GM19025 (cell line): ENCODE results near the gene BMP8A.
A peak's percentile ranks its signal among the peaks of the same experiment; 100 is the strongest.
"Not testable (repeated sequence)": the region's sequence is repeated elsewhere in the genome, so short reads cannot be mapped to it uniquely, and the experiment has no call there.

Experiments
- ATAC-seq: cut with Tn5 transposase; IDR thresholded peaks from one replicate; pipeline ENCODE4 v1.9.1; 2021; ENCODE audit warnings: mild to moderate bottlenecking, low read depth, moderate library complexity; ENCODE audit not compliant: unreplicated experiment

BMP8A gene

GRCh38 chr1:39525366-39526165, 34.1 kb downstream of the BMP8A start:
- ATAC-seq = peak; percentile 95

DNA sequence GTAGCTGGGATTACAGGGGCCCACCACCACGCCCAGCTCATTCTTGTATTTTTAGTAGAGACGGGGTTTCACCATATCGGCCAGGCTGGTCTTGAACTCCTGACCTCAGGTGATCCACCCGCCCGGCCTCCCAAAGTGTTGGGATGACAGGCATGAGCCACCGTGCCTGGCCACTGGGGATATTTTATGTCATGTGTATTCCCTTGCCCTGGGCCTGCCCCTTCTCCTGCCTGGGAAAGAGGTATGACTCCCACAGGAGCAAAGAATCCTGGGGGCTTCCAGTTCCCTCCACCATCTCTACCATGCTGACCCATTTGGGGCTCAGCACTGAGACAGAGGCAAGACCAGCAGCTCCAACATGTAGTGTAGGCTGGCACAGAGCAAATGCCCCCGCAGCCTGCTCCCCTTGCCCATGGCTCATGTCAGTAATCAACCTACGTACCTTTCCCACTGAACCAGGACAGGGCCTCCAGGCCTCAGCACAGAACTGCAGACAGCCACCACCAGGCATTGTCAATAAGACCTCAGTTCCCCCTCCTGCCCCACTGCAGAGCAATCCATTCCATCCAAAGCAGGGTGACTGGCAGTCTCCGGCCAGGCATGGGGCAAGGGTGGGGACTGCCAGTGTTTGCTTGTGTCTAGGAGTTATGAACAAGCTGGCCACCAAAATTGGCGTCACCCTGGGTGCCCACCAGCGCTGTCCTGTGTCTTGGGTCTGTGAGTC, 35.2 kb downstream of the BMP8A start:
- ATAC-seq = no peak

DNA sequence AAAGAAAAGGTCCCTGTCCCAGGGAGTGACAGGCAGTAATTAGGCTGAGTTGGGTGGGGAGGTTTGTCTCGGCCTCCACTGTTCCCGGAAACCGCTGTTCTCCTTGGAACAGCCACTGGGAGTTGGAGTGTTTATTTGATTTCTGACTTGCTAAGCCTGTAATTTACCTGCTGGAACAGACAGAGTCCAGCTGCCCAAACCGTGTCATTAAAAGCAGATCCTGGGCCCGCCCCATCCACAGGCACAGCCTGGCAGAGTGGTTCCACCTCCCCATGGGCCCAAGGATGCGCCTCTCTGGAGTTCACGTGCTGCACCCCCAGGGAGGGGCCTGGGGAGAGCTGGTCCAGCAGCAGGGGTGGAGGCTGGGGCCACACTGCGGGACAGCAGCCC, 35.7 kb downstream of the BMP8A start:
- not testable (repeated sequence) for ATAC-seq

DNA sequence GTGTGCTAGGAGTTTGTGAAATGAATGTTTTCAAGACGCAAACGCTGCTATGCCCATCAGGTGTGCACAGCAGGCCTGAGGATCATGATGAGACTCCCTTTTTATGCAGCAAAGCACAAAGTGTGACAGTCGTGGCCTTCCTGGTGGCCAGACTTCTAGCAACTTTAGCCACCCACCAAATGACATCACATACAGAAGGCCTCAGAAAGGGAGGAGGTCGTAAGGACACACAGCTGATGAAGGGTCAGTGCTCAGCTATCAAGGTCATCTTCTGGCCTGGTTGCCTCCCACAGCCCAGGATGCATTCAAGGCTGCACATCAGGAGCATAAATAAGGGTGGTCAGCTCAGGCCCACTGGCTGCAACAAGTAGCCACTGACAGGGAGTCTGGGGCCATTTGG, 36.6 kb downstream of the BMP8A start:
- no peak for ATAC-seq

GRCh38 chr1:39529901-39530535, 38.6 kb downstream of the BMP8A start:
- ATAC-seq = no peak

GRCh38 chr1:39531526-39531925, 40.1 kb downstream of the BMP8A start:
- no peak for ATAC-seq

DNA sequence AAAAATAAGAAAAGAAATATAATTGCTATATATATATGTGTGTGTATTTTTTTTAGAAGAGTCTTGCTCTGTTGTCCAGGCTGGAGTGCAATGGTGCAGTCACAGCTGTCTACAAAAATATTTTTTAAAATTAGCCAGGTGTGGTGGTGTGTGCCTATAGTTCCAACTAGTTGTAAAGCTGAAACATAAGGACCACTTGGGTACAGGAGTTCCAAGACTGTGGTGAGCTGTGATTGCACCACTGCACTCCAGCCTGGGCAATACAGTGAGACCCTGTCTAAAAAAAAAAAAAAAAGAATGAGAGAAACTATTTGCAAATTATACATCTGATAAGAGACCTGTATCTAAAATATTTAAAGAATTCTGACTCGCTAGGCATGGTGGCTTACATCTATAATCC, 42.0 kb downstream of the BMP8A start:
- no peak for ATAC-seq

DNA sequence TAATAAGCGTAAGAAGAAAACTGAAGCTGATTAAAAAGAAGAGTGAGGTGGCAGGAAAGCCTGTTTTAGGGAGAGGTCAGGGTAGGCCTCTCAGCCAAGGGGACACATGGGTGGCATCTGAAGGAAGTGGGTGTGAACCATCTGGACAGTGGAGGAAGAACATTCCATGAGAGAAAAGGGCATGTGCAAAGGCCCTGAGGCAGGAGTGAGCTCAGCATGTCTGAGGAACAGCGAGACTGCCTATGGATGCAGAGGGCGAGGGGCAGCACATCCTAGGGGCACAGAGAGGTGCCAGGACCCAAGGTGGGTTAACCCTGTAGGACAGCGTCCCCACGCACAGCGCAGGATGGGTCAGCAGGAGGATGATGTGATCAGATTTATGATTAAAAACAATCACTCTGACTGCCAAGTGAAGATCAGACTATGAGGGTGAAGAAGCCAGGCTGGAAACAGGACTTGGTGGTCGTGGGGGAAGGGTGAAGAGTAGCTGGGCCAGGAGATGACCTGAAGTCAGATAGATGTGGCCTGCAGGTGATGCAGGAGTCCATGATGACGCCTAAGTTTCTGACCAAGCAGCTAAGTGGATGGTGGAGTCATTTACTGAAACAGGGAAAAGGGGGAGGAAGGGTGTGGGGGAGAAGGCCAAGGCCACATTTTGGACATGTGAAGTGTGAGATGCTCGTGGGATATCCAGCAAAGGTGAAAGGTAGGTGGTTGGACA, 47.3 kb downstream of the BMP8A start:
- ATAC-seq = no peak

- no peak for ATAC-seq
Observed at GRCh38 chr1:39539252-39539790, 47.9 kb downstream of the BMP8A start.

- no peak for ATAC-seq
Observed at GRCh38 chr1:39540504-39541031, 49.1 kb downstream of the BMP8A start.

- ATAC-seq = no peak
Observed at GRCh38 chr1:39542924-39543323, 51.5 kb downstream of the BMP8A start.

GRCh38 chr1:39544327-39544726, 52.9 kb downstream of the BMP8A start:
- ATAC-seq = no peak

- no peak for ATAC-seq
Observed at GRCh38 chr1:39545531-39545930, 54.1 kb downstream of the BMP8A start.

GRCh38 chr1:39554277-39554676, 62.8 kb downstream of the BMP8A start:
- ATAC-seq = no peak

- no peak for ATAC-seq
Observed at GRCh38 chr1:39561279-39561678, 69.8 kb downstream of the BMP8A start.

GRCh38 chr1:39562886-39563285, 71.5 kb downstream of the BMP8A start:
- no peak for ATAC-seq

- no peak for ATAC-seq
Observed at GRCh38 chr1:39563669-39564068, 72.2 kb downstream of the BMP8A start.

DNA sequence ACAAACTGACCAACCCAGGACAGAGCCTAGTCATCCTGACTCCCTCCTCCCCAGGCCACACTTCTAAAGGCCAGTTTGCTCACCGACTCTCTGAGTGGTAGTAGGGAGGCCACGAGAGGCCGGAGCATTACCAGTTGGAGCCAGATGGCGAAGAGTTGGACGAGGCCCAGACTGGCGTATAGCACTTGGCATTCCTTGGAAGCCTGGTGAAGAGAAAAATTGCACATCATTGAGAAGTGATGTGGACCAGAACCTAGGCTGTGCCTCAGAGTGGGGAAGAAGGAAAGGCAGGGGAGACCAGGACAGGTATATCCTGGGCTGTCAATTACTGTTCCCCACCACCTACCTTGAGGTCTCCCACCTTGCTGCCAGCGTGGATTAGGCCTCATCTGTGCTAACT, 72.9 kb downstream of the BMP8A start:
- no peak for ATAC-seq

DNA sequence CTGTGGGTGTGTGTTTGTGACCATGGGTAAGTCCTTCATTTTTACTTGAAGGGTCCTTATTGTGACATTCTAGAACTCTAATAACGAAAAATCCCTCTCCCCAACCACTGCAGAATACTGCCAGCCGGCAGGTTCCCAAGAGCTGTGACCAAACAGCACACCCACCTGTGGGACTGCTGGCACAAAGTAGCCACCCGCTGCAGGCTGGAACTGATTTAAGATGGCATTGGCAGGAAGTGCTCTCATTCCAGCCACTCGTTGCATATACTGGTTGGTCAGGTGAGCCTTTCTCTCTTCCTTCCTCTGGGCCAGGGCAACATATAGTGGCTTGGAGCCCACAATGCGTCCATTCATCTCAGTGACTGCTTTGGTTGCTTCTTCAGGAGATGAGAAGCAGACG, 73.5 kb downstream of the BMP8A start:
- no peak for ATAC-seq

- ATAC-seq = no peak
Observed at GRCh38 chr1:39566441-39567137, 75.2 kb downstream of the BMP8A start.
